ENCODE results near the gene GGA1. TPM values are rescaled to one million over a fixed set of nuclear protein-coding genes. Genes with fewer than 3 reads are reported as not detected.

Gene GGA1
- total RNA-seq, 6 donors from 2014 or later, result 52.4 to 226 (median 68.3) TPM

DNA sequence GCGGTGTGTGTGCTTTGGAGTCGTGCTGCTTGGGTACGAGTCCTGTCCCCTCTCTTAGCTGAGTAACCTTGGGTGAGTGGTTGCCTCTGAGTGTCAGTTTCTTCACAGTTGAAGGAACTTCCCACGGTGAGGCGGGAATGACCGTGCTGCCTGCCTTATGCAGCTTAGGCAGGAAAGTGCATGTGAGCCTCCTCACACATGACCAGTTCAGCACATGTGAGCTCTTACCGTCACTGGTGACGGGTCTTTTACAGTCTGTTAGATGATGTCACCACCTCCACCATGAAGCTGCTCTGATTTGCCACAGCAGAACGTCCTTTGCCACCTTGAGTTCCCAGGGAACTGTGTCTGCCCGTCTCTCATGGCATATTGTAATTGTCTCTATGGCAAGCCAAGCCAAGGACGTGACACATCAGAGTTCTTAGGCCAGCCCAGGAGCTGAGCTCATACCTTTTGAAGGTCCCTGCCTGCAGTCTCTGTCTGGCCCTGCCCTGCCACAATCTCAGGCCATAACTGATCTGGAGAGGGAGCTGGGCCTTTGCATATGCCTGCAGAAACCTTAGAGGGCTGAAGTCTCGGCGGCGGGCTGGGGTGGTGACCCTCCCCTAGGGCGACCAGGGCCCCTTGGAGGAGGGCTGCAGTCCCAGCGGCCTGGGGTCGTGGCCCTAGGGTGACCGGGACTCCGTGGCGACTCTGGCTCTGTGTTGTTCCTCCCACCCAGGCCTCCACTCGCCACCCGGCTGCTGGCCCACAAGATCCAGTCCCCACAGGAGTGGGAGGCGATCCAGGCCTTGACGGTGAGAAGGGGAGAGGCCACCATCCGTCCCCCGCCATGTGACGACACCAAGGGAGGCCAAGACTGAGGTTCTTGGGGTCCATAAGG lies 7.8 kb downstream of the GGA1 start:
- DNase-seq, result peak in 1 of 2 donors; percentile 80
- Histone ChIP-seq H3K27me3 (no peaks in the 10 kb centered on the region), H3K4me1 (peaks cover 3 to 18% (median 7%) of the 10 kb centered on the region in 4 donors), H3K9me3 (no peaks in the 10 kb centered on the region), H3K36me3 (peaks cover 8 to 74% (median 56%) of the 10 kb centered on the region in 4 donors), H3K27ac (no peak overlapping the region), H3K4me3 (no peak overlapping the region)
- peak in 1 of 2 donors; percentile 5 for ATAC-seq (ENCODE audit: low FRiP score in 2 of 2)
- 80 to 97% methylated on average over 10 to 26 of the region's 27 CpGs for WGBS, 2 donors
- TF ChIP-seq, protein P1, sequence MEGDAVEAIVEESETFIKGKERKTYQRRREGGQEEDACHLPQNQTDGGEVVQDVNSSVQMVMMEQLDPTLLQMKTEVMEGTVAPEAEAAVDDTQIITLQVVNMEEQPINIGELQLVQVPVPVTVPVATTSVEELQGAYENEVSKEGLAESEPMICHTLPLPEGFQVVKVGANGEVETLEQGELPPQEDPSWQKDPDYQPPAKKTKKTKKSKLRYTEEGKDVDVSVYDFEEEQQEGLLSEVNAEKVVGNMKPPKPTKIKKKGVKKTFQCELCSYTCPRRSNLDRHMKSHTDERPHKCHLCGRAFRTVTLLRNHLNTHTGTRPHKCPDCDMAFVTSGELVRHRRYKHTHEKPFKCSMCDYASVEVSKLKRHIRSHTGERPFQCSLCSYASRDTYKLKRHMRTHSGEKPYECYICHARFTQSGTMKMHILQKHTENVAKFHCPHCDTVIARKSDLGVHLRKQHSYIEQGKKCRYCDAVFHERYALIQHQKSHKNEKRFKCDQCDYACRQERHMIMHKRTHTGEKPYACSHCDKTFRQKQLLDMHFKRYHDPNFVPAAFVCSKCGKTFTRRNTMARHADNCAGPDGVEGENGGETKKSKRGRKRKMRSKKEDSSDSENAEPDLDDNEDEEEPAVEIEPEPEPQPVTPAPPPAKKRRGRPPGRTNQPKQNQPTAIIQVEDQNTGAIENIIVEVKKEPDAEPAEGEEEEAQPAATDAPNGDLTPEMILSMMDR (IDR thresholded peaks at IDR 0.05), result no peak
- TF ChIP-seq POLR2A (IDR thresholded peaks at IDR 0.05) (no peak), POLR2AphosphoS5 (IDR thresholded peaks at IDR 0.05) (no peak), EP300 (IDR thresholded peaks at IDR 0.05) (no peak)

DNA sequence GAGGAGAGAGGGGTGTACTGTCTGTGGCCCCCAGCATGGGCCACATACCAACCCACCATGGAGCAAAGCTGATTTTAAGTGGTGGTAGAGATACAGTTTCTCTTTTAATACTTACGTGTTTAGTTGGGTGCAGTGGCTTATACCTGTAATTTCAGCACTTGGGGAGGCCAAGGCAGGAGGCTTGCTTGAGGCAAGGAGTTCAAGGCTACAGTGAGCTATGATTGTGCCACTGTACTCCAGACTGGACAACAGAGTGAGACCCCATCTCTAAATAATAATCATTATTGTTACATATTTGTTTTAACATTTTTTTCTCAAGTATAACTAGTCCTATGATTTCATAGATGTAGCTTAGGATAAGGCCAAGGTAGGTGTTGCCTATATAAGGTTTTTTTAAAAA lies 8.8 kb downstream of the GGA1 start:
- no peak for TF ChIP-seq POLR2A (IDR thresholded peaks at IDR 0.05)
- TF ChIP-seq POLR2AphosphoS5 (IDR thresholded peaks at IDR 0.05), result no peak
- no peak for TF ChIP-seq EP300 (IDR thresholded peaks at IDR 0.05)
- TF ChIP-seq, protein P1 (IDR thresholded peaks at IDR 0.05), result no peak
- H3K27me3 ChIP-seq, result no peaks in the 10 kb centered on the region
- no peak for DNase-seq
- peaks cover 8 to 84% (median 60%) of the 10 kb centered on the region in 4 donors for H3K36me3 ChIP-seq
- H3K4me3 ChIP-seq, result no peak overlapping the region
- 92 to 100% methylated on average over 1 of the region's 1 CpG for WGBS, 2 donors
- no peak for ATAC-seq (ENCODE audit: low FRiP score in 2 of 2)
- no peak overlapping the region for H3K27ac ChIP-seq
- H3K9me3 ChIP-seq, result no peaks in the 10 kb centered on the region
- peaks cover 3 to 13% (median 7%) of the 10 kb centered on the region in 4 donors for H3K4me1 ChIP-seq

DNA sequence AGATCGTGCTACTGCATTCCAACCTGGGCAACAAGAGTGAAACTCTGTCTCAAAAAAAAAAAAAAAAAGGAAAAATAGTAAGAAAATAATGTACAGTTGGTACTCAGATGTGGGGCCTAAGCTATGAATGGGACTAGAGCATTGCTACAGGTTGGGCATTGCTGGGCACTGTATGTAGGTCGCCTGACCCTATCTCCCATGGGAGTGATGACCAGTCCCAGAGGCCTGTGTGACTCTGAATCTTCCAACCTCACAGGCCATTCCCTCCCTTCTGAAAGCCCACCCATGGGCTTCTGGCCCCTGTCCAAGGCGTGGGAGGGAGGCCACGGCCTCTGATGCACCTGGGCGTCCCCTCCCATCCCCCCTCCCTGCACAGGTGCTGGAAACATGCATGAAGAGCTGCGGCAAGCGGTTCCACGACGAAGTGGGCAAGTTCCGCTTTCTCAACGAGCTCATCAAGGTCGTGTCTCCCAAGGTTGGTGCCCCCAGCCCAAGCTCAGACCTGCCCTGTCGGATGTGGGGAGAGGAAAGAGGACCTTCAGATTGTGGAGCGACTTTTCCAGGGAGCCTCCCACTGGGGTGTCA lies 9.5 kb downstream of the GGA1 start:
- Histone ChIP-seq H3K27me3 (no peaks in the 10 kb centered on the region), H3K4me1 (peaks cover 3 to 9% (median 6%) of the 10 kb centered on the region in 4 donors), H3K4me3 (no peak overlapping the region), H3K36me3 (peaks cover 8 to 92% (median 63%) of the 10 kb centered on the region in 4 donors), H3K9me3 (no peaks in the 10 kb centered on the region), H3K27ac (no peak overlapping the region)
- DNase-seq, result no peak
- no peak for ATAC-seq (ENCODE audit: low FRiP score in 2 of 2)
- no peak for TF ChIP-seq POLR2AphosphoS5 (IDR thresholded peaks at IDR 0.05)
- TF ChIP-seq, protein P1 (IDR thresholded peaks at IDR 0.05), result no peak
- no peak for TF ChIP-seq EP300 (IDR thresholded peaks at IDR 0.05)
- TF ChIP-seq POLR2A (IDR thresholded peaks at IDR 0.05), result no peak
- 92 to 94% methylated on average over 14 of the region's 14 CpGs for WGBS, 2 donors

DNA sequence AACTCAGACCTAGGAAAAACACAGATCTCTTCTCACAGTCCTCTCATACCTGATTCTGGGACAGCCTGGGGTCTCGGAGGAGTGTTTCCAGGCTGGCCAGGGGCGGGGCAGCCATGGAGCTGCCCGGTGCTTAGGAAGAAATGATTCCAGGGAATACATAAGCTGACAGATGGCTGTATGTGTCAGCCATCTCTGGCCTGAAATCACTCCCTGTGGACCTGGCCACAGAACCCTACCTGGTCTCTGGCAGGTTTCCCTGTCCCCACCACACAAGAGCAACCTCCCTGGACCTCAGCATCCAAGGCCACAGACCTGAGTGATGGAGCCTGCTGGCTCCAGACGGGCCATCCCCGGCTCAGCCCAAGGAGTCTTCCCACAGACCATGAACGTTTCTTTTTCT lies 10.0 kb downstream of the GGA1 start:
- no peak overlapping the region for H3K4me3 ChIP-seq
- H3K4me1 ChIP-seq, result peaks cover 5 to 7% (median 7%) of the 10 kb centered on the region in 4 donors
- H3K9me3 ChIP-seq, result no peaks in the 10 kb centered on the region
- DNase-seq (no peak), ATAC-seq (ENCODE audit: low FRiP score in 2 of 2) (no peak)
- WGBS, 2 donors, result 94 to 97% methylated on average over 6 of the region's 6 CpGs
- H3K36me3 ChIP-seq, result peaks cover 8 to 95% (median 64%) of the 10 kb centered on the region in 4 donors
- H3K27me3 ChIP-seq, result no peaks in the 10 kb centered on the region
- H3K27ac ChIP-seq, result no peak overlapping the region
- no peak for TF ChIP-seq EP300 (IDR thresholded peaks at IDR 0.05)
- TF ChIP-seq, protein P1 (IDR thresholded peaks at IDR 0.05), result no peak
- TF ChIP-seq POLR2A (IDR thresholded peaks at IDR 0.05), result no peak
- TF ChIP-seq POLR2AphosphoS5 (IDR thresholded peaks at IDR 0.05), result no peak

Data from upper lobe of left lung (tissue), 6 donors.